Caco-2 (cell line): ENCODE results near the gene EPHB6. TPM values are rescaled to one million over a fixed set of nuclear protein-coding genes. Genes with fewer than 3 reads are reported as not detected.

Experiments
- BruUV-seq: library from RNA; stranded (reverse); fragments of 400-500 nt; replicated peaks from 2 replicates; lab custom pipeline; 2021; lab: Mats Ljungman, UMichigan
- CTCF ChIA-PET: fragments of 300-600 bp; sonication (Branson Sonifier 250); formaldehyde crosslinking; loops from one replicate; lab custom pipeline; 2022; ENCODE audit warnings: antibody characterized with exemption; lab: Charles Lee
- POLR2A ChIA-PET: fragments of 300-600 bp; sonication (Branson Sonifier 250); formaldehyde crosslinking; loops from one replicate; lab custom pipeline; 2022; ENCODE audit warnings: antibody characterized with exemption; lab: Charles Lee
- DNase-seq, 2 experiments: peaks; one replicate each; pipeline versions ENCODE4 v3.0.0 to v3.0.0-alpha.2; 2020 to 2022
- H3K27me3 ChIP-seq: replicated peaks from 2 replicates; pipeline ENCODE4 v1.6.0; 2011; ENCODE audit warnings: low read length; ENCODE audit not compliant: control insufficient read depth, insufficient read depth
- H3K36me3 ChIP-seq: 2 replicates; pipeline ENCODE4 v1.5.1; 2011; ENCODE audit warnings: low read length; ENCODE audit not compliant: control insufficient read depth, insufficient read depth
- H3K4me1 ChIP-seq: fragments of 250-450 bp; sonication (Bioruptor Pico); 2 replicates; pipeline ENCODE4 v1.5.1; 2020; ENCODE audit warnings: mild to moderate bottlenecking
- H3K4me3 ChIP-seq: 2 replicates; pipeline ENCODE4 v1.5.1; 2011; ENCODE audit warnings: low read depth, mild to moderate bottlenecking, control low read depth, low read length
- H3K9me3 ChIP-seq: fragments of 250-450 bp; sonication (Bioruptor Pico); 2 replicates; pipeline ENCODE4 v1.5.1; 2020; ENCODE audit warnings: mild to moderate bottlenecking, moderate library complexity
- H3K27ac Mint-ChIP-seq: one replicate; pipeline ENCODE4 v1.8.0; 2022; ENCODE audit warnings: mixed read lengths; ENCODE audit not compliant: unreplicated experiment
- H3K27me3 Mint-ChIP-seq: one replicate; pipeline ENCODE4 v1.8.0; 2022; ENCODE audit warnings: mixed read lengths; ENCODE audit not compliant: insufficient read depth, unreplicated experiment
- H3K36me3 Mint-ChIP-seq: one replicate; pipeline ENCODE4 v1.8.0; 2022; ENCODE audit warnings: mild to moderate bottlenecking, mixed read lengths; ENCODE audit not compliant: insufficient read depth, unreplicated experiment
- H3K4me1 Mint-ChIP-seq: one replicate; pipeline ENCODE4 v1.8.0; 2022; ENCODE audit warnings: low read depth, mixed read lengths; ENCODE audit not compliant: unreplicated experiment
- H3K4me3 Mint-ChIP-seq: one replicate; pipeline ENCODE4 v1.8.0; 2022; ENCODE audit warnings: mild to moderate bottlenecking, moderate library complexity, mixed read lengths; ENCODE audit not compliant: unreplicated experiment
- H3K9me3 Mint-ChIP-seq: one replicate; pipeline ENCODE4 v1.8.0; 2022; ENCODE audit warnings: mixed read lengths; ENCODE audit not compliant: unreplicated experiment
- CTCF ChIP-seq, 2 experiments: fragments of 200-600 bp in 1 of 2; IDR thresholded peaks; 1 replicate in 1 of 2; 2 replicates in 1 of 2; pipeline versions ENCODE4 v1.5.1 to v1.8.0; 2011 to 2022; ENCODE audit warnings: antibody characterized with exemption in 1 of 2, control low read depth in 1 of 2, inconsistent platforms in 1 of 2, low read depth in 1 of 2, low read length in 1 of 2, mild to moderate bottlenecking in 1 of 2, moderate library complexity in 1 of 2; ENCODE audit not compliant: insufficient read depth in 1 of 2, severe bottlenecking in 1 of 2, unreplicated experiment in 1 of 2
- intact Hi-C: fragments of 100-400 bp; cut with micrococcal nuclease; formaldehyde crosslinking; loops from one replicate; pipeline ENCODE4 v1.10.0; 2022; ENCODE audit not compliant: unreplicated experiment
- total RNA-seq: library from RNA; stranded (reverse); gene quantifications from 2 replicates; pipeline ENCODE4 v1.2.3, GENCODE V29; 2022

EPHB6 gene
- total RNA-seq, 1 experiment from 2014 or later = 2.7 TPM

GRCh38 chr7:142892951-142893350, 38.1 kb downstream of the EPHB6 start:
- DNase-seq = no peak
- Histone ChIP-seq H3K4me3 (no peak overlapping the region), H3K27me3 (no peaks in the 10 kb centered on the region), H3K4me1 (peaks cover 34% of the 10 kb centered on the region), H3K9me3 (no peaks in the 10 kb centered on the region), H3K36me3 (no peaks in the 10 kb centered on the region)
- CTCF ChIA-PET = interaction anchor here (1.2 kb wide), 1 partner anchor 20 kb away, joined by 3 read pairs; no protein-coding TSS in a partner anchor
- POLR2A ChIA-PET = no interaction called here
- H3K27ac Mint-ChIP-seq = no peak overlapping the region
- intact Hi-C loops = no loop called here
- peaks cover 10% of the 10 kb centered on the region for H3K9me3 Mint-ChIP-seq
- H3K4me3 Mint-ChIP-seq = no peak overlapping the region
- no peaks in the 10 kb centered on the region for H3K27me3 Mint-ChIP-seq
- H3K4me1 Mint-ChIP-seq = peaks cover 37% of the 10 kb centered on the region
- TF ChIP-seq CTCF (IDR thresholded peaks at IDR 0.05; ENCODE audit: insufficient read depth in 1 of 2, low read depth in 1 of 2, low read length in 1 of 2, severe bottlenecking in 1 of 2, unreplicated experiment in 1 of 2) = no peak
- no TSS peak for BruUV-seq
- H3K36me3 Mint-ChIP-seq = no peaks in the 10 kb centered on the region

DNA sequence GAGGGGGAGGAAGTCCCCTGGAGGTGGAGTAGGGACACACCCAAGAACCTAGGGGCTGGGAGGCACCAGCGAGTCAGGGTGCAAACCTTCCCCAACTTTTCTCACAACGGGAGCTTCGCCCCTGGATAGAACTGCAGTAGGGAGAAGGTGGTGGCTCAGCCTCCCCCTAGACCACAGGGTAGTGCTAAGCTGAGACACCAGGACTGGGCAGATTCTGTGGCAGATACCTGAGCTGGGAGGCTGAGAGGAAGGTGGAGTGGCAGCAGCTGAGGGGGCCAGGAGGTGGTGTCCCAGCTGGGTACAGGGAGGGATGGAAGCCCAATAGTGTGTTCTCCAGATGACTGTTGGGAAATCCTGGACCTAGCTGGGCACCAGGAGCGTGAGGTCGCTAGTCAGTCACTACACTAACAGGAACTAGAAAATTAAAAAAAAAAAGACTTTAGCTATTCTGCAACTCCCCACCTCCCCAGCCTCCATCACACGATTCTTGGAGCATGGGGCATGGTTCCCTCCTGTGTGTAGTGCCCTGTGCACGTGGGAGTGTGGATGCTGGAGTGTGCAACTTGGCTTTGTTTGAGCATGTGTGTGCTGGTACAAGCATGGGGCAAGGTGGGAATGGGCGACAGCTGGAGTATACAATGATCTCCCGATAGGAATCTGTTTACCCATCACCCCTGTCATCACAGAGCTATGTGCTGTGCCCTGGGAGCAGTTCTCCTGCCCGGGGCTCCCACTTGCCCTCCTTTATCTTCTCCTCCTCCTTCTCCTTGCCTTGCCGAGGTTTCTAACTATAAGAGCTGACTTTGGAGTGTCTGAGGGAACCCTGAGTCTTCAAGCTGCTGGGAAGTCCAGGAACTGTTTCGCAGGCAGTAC, 39.5 kb downstream of the EPHB6 start:
- Mint-ChIP-seq H3K27ac (no peak overlapping the region), H3K9me3 (peaks cover 10% of the 10 kb centered on the region), H3K4me1 (peaks cover 44% of the 10 kb centered on the region), H3K36me3 (no peaks in the 10 kb centered on the region), H3K27me3 (no peaks in the 10 kb centered on the region), H3K4me3 (no peak overlapping the region)
- H3K36me3 ChIP-seq = no peaks in the 10 kb centered on the region
- H3K9me3 ChIP-seq = no peaks in the 10 kb centered on the region
- no peak for TF ChIP-seq CTCF (IDR thresholded peaks at IDR 0.05; ENCODE audit: insufficient read depth in 1 of 2, low read depth in 1 of 2, low read length in 1 of 2, severe bottlenecking in 1 of 2, unreplicated experiment in 1 of 2)
- intact Hi-C loops = no loop called here
- ChIA-PET CTCF (interaction anchor here (0.6 to 1.4 kb wide), 5 partner anchors 13 to 109 kb away, joined by 3 to 4 read pairs (median 3); no protein-coding TSS in a partner anchor), POLR2A (no interaction called here)
- DNase-seq = no peak
- H3K4me1 ChIP-seq = peaks cover 39% of the 10 kb centered on the region
- H3K27me3 ChIP-seq = no peaks in the 10 kb centered on the region
- BruUV-seq = no TSS peak
- no peak overlapping the region for H3K4me3 ChIP-seq

DNA sequence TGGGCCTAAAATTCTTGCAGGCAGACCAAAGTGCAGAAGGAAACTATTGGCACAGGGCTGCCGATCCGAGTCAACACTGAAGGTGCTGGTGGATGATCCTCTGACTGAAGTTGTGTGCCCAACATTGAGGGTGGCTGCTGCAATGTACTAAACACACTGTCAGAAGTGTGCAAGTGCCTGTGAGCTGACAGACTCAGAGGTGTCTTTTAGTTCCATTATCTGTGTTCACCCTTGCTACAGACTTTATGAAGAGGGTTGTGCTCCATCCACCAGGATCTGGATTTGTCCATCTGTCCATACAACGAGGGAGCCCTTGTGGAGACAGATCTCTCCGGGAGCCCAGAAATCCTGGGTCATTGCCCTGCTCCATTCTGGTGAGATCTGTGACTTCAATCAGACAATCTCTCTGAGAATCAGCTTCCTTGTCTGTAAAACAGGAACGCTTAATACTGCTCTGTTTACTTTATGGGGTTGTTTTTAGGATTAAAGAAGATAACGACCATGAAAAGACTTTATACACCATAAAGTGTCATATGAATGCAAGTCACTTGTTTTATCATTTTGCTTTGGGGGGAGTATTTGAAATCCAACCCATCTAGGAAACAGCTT, 40.2 kb downstream of the EPHB6 start:
- BruUV-seq = no TSS peak
- DNase-seq = no peak
- Mint-ChIP-seq H3K4me3 (no peak overlapping the region), H3K9me3 (peaks cover 10% of the 10 kb centered on the region), H3K36me3 (no peaks in the 10 kb centered on the region), H3K27ac (no peak overlapping the region), H3K27me3 (no peaks in the 10 kb centered on the region), H3K4me1 (peaks cover 44% of the 10 kb centered on the region)
- H3K9me3 ChIP-seq = no peaks in the 10 kb centered on the region
- peaks cover 42% of the 10 kb centered on the region for H3K4me1 ChIP-seq
- CTCF ChIA-PET = interaction anchor here (0.7 to 1.4 kb wide), 3 partner anchors 14 to 55 kb away, joined by 3 to 4 read pairs (median 3); no protein-coding TSS in a partner anchor
- intact Hi-C loops = no loop called here
- no peak for TF ChIP-seq CTCF (IDR thresholded peaks at IDR 0.05; ENCODE audit: insufficient read depth in 1 of 2, low read depth in 1 of 2, low read length in 1 of 2, severe bottlenecking in 1 of 2, unreplicated experiment in 1 of 2)
- no peak overlapping the region for H3K4me3 ChIP-seq
- POLR2A ChIA-PET = interaction anchor here (0.5 kb wide), 1 partner anchor 475 kb away, joined by 3 read pairs; no protein-coding TSS in a partner anchor
- no peaks in the 10 kb centered on the region for H3K36me3 ChIP-seq
- no peaks in the 10 kb centered on the region for H3K27me3 ChIP-seq
